HG03378 (cell line): Measurements from ENCODE around the gene TEAD1.

Experiments used
- ATAC-seq: cut with Tn5 transposase; IDR thresholded peaks from one replicate; pipeline ENCODE4 v1.9.1; 2021; ENCODE audit warnings: mild to moderate bottlenecking, moderate library complexity; ENCODE audit not compliant: unreplicated experiment

TEAD1 gene

GRCh38 chr11:12806113-12806512 lies 131.9 kb downstream of the TEAD1 start:
- no peak for ATAC-seq

- ATAC-seq = no peak
Observed at GRCh38 chr11:12807621-12808020, 133.4 kb downstream of the TEAD1 start.

GRCh38 chr11:12808519-12808918 lies 134.3 kb downstream of the TEAD1 start:
- ATAC-seq = no peak

- no peak for ATAC-seq
Observed at GRCh38 chr11:12809364-12809763, 135.1 kb downstream of the TEAD1 start.

- no peak for ATAC-seq
Observed at GRCh38 chr11:12809864-12810567, 135.8 kb downstream of the TEAD1 start.

- ATAC-seq = no peak
Observed at GRCh38 chr11:12810568-12810894, 136.3 kb downstream of the TEAD1 start.

- ATAC-seq = no peak
Observed at GRCh38 chr11:12811861-12812260, 137.6 kb downstream of the TEAD1 start.

- ATAC-seq = no peak
Observed at GRCh38 chr11:12812849-12813248, 138.6 kb downstream of the TEAD1 start.

GRCh38 chr11:12813371-12814225 lies 139.4 kb downstream of the TEAD1 start:
- no peak for ATAC-seq

- ATAC-seq = no peak
Observed at GRCh38 chr11:12815129-12815480, 140.9 kb downstream of the TEAD1 start.

- ATAC-seq = no peak
Observed at GRCh38 chr11:12815931-12816494, 141.8 kb downstream of the TEAD1 start.

- no peak for ATAC-seq
Observed at GRCh38 chr11:12817681-12818332, 143.6 kb downstream of the TEAD1 start.

GRCh38 chr11:12818333-12819015 lies 144.3 kb downstream of the TEAD1 start:
- ATAC-seq = no peak

GRCh38 chr11:12822392-12823022 lies 148.3 kb downstream of the TEAD1 start:
- no peak for ATAC-seq

- no peak for ATAC-seq
Observed at GRCh38 chr11:12824281-12825041, 150.2 kb downstream of the TEAD1 start.

- no peak for ATAC-seq
Observed at GRCh38 chr11:12826441-12826840, 152.2 kb downstream of the TEAD1 start.

- ATAC-seq = no peak
Observed at GRCh38 chr11:12827369-12827768, 153.1 kb downstream of the TEAD1 start.

GRCh38 chr11:12827929-12828812 lies 153.9 kb downstream of the TEAD1 start:
- ATAC-seq = no peak

- no peak for ATAC-seq
Observed at GRCh38 chr11:12829131-12829530, 154.9 kb downstream of the TEAD1 start.
